Measurements from ENCODE around the gene LMO7. TPM values are rescaled to one million over a fixed set of nuclear protein-coding genes. Genes with fewer than 3 reads are reported as not detected.
"Not testable (repeated sequence)": the region's sequence is repeated elsewhere in the genome, so short reads cannot be mapped to it uniquely, and the experiment has no call there.

Gene LMO7
- total and polyA plus RNA-seq, 5 donors: 152 to 397 (median 297) TPM

- Histone ChIP-seq H3K4me3 (ENCODE audit: low read length) (no peak overlapping the region), H3K9me3 (ENCODE audit: control insufficient read depth, low read length) (no peaks in the 10 kb centered on the region), H3K4me1 (ENCODE audit: control insufficient read depth, insufficient read depth, low read length) (no peaks in the 10 kb centered on the region), H3K27me3 (ENCODE audit: control insufficient read depth, insufficient read depth) (no peaks in the 10 kb centered on the region), H3K27ac (ENCODE audit: low read length) (no peak overlapping the region)
- ATAC-seq: no peak
- intact Hi-C loops (cut with DNase I): no loop called here
- no peak for DNase-seq
- 71% methylated on average over 6 of the region's 6 CpGs for WGBS
Observed at GRCh38 chr13:75715601-75716523, 79.7 kb downstream of the LMO7 start.

- H3K9me3 ChIP-seq (ENCODE audit: control insufficient read depth, low read length): no peaks in the 10 kb centered on the region
- WGBS: 33% methylated on average over 2 of the region's 2 CpGs
- H3K4me3 ChIP-seq (ENCODE audit: low read length): no peak overlapping the region
- no peaks in the 10 kb centered on the region for H3K4me1 ChIP-seq (ENCODE audit: control insufficient read depth, insufficient read depth, low read length)
- no peaks in the 10 kb centered on the region for H3K27me3 ChIP-seq (ENCODE audit: control insufficient read depth, insufficient read depth)
- intact Hi-C loops (cut with DNase I): no loop called here
- H3K27ac ChIP-seq (ENCODE audit: low read length): no peak overlapping the region
- ATAC-seq: no peak
- no peak for DNase-seq
Observed at GRCh38 chr13:75717525-75717924, 81.4 kb downstream of the LMO7 start.

- Histone ChIP-seq H3K27me3 (ENCODE audit: control insufficient read depth, insufficient read depth) (no peaks in the 10 kb centered on the region), H3K4me3 (ENCODE audit: low read length) (no peak overlapping the region), H3K9me3 (ENCODE audit: control insufficient read depth, low read length) (no peaks in the 10 kb centered on the region), H3K4me1 (ENCODE audit: control insufficient read depth, insufficient read depth, low read length) (no peaks in the 10 kb centered on the region), H3K27ac (ENCODE audit: low read length) (no peak overlapping the region)
- no peak for ATAC-seq
- DNase-seq: no peak
- WGBS: 95% methylated on average over 2 of the region's 2 CpGs
- intact Hi-C loops (cut with DNase I): no loop called here
Observed at GRCh38 chr13:75721307-75721706, 85.2 kb downstream of the LMO7 start.

GRCh38 chr13:75723901-75724300 lies 87.8 kb downstream of the LMO7 start:
- DNase-seq: no peak
- Histone ChIP-seq H3K9me3 (ENCODE audit: control insufficient read depth, low read length) (no peaks in the 10 kb centered on the region), H3K4me1 (ENCODE audit: control insufficient read depth, insufficient read depth, low read length) (no peaks in the 10 kb centered on the region), H3K27ac (ENCODE audit: low read length) (no peak overlapping the region), H3K4me3 (ENCODE audit: low read length) (no peak overlapping the region), H3K27me3 (ENCODE audit: control insufficient read depth, insufficient read depth) (no peaks in the 10 kb centered on the region)
- intact Hi-C loops (cut with DNase I): no loop called here
- no peak for ATAC-seq

GRCh38 chr13:75724752-75725517 lies 88.8 kb downstream of the LMO7 start:
- WGBS: 67% methylated on average over 3 of the region's 3 CpGs
- Histone ChIP-seq H3K27ac (ENCODE audit: low read length) (no peak overlapping the region), H3K4me1 (ENCODE audit: control insufficient read depth, insufficient read depth, low read length) (no peaks in the 10 kb centered on the region), H3K4me3 (ENCODE audit: low read length) (no peak overlapping the region), H3K9me3 (ENCODE audit: control insufficient read depth, low read length) (no peaks in the 10 kb centered on the region), H3K27me3 (ENCODE audit: control insufficient read depth, insufficient read depth) (no peaks in the 10 kb centered on the region)
- intact Hi-C loops (cut with DNase I): no loop called here
- ATAC-seq (no peak), DNase-seq (no peak)

- intact Hi-C loops (cut with DNase I): no loop called here
- no peak for ATAC-seq
Observed at GRCh38 chr13:75725736-75726135, 89.6 kb downstream of the LMO7 start.

GRCh38 chr13:75726306-75726705 lies 90.2 kb downstream of the LMO7 start:
- Histone ChIP-seq H3K27me3 (ENCODE audit: control insufficient read depth, insufficient read depth) (no peaks in the 10 kb centered on the region), H3K27ac (ENCODE audit: low read length) (no peak overlapping the region), H3K4me1 (ENCODE audit: control insufficient read depth, insufficient read depth, low read length) (no peaks in the 10 kb centered on the region), H3K4me3 (ENCODE audit: low read length) (no peak overlapping the region), H3K9me3 (ENCODE audit: control insufficient read depth, low read length) (no peaks in the 10 kb centered on the region)
- intact Hi-C loops (cut with DNase I): no loop called here
- ATAC-seq: no peak
- DNase-seq: no peak
- WGBS: 92% methylated on average over 2 of the region's 2 CpGs

More at GRCh38 chr13:75725736-75726135, 89.6 kb downstream of the LMO7 start:
- no peak overlapping the region for H3K4me3 ChIP-seq (ENCODE audit: low read length)
- DNase-seq: no peak
- H3K4me1 ChIP-seq (ENCODE audit: control insufficient read depth, insufficient read depth, low read length): no peaks in the 10 kb centered on the region
- H3K9me3 ChIP-seq (ENCODE audit: control insufficient read depth, low read length): no peaks in the 10 kb centered on the region
- H3K27me3 ChIP-seq (ENCODE audit: control insufficient read depth, insufficient read depth): no peaks in the 10 kb centered on the region
- no peak overlapping the region for H3K27ac ChIP-seq (ENCODE audit: low read length)

- WGBS: 85% methylated on average over 8 of the region's 11 CpGs
- DNase-seq; H3K9me3 ChIP-seq (ENCODE audit: control insufficient read depth, low read length); H3K4me1 ChIP-seq (ENCODE audit: control insufficient read depth, insufficient read depth, low read length); H3K27ac ChIP-seq (ENCODE audit: low read length); ATAC-seq; H3K27me3 ChIP-seq (ENCODE audit: control insufficient read depth, insufficient read depth); intact Hi-C loops (cut with DNase I); H3K4me3 ChIP-seq (ENCODE audit: low read length): not testable (repeated sequence)
Observed at GRCh38 chr13:75733113-75733512, 97.0 kb downstream of the LMO7 start.

GRCh38 chr13:75736173-75736572 lies 100.0 kb downstream of the LMO7 start:
- 79% methylated on average over 3 of the region's 3 CpGs for WGBS
- no peaks in the 10 kb centered on the region for H3K4me1 ChIP-seq (ENCODE audit: control insufficient read depth, insufficient read depth, low read length)
- no peaks in the 10 kb centered on the region for H3K27me3 ChIP-seq (ENCODE audit: control insufficient read depth, insufficient read depth)
- intact Hi-C loops (cut with DNase I): no loop called here
- no peak overlapping the region for H3K27ac ChIP-seq (ENCODE audit: low read length)
- ATAC-seq (no peak), DNase-seq (no peak)
- H3K4me3 ChIP-seq (ENCODE audit: low read length): no peak overlapping the region
- H3K9me3 ChIP-seq (ENCODE audit: control insufficient read depth, low read length): no peaks in the 10 kb centered on the region

- Histone ChIP-seq H3K4me3 (ENCODE audit: low read length) (no peak overlapping the region), H3K27ac (ENCODE audit: low read length) (no peak overlapping the region), H3K4me1 (ENCODE audit: control insufficient read depth, insufficient read depth, low read length) (no peaks in the 10 kb centered on the region), H3K9me3 (ENCODE audit: control insufficient read depth, low read length) (no peaks in the 10 kb centered on the region), H3K27me3 (ENCODE audit: control insufficient read depth, insufficient read depth) (no peaks in the 10 kb centered on the region)
- intact Hi-C loops (cut with DNase I): no loop called here
- no peak for ATAC-seq
- WGBS: 65% methylated on average over 1 of the region's 1 CpG
- no peak for DNase-seq
Observed at GRCh38 chr13:75738841-75739240, 102.7 kb downstream of the LMO7 start.

- no peaks in the 10 kb centered on the region for H3K4me1 ChIP-seq (ENCODE audit: control insufficient read depth, insufficient read depth, low read length)
- no peaks in the 10 kb centered on the region for H3K9me3 ChIP-seq (ENCODE audit: control insufficient read depth, low read length)
- DNase-seq: no peak
- H3K4me3 ChIP-seq (ENCODE audit: low read length): no peak overlapping the region
- H3K27me3 ChIP-seq (ENCODE audit: control insufficient read depth, insufficient read depth): no peaks in the 10 kb centered on the region
- H3K27ac ChIP-seq (ENCODE audit: low read length): no peak overlapping the region
- 86% methylated on average over 2 of the region's 2 CpGs for WGBS
- intact Hi-C loops (cut with DNase I): no loop called here
- no peak for ATAC-seq
Observed at GRCh38 chr13:75739244-75739868, 103.2 kb downstream of the LMO7 start.
